Gastrocnemius medialis (tissue), 4 donors: ENCODE data around the gene C19orf44. TPM values are rescaled to one million over a fixed set of nuclear protein-coding genes. Genes with fewer than 3 reads are reported as not detected.
"Not testable (repeated sequence)": the region's sequence is repeated elsewhere in the genome, so short reads cannot be mapped to it uniquely, and the experiment has no call there.

Experiments
- ATAC-seq, 2 donors: fragments of 150-250 bp; one replicate each; pipeline ENCODE4 v1.9.1; 2016
- DNase-seq, 2 donors: peaks; one replicate each; pipeline ENCODE4 v3.0.0-alpha.2; 2019
- H3K27ac ChIP-seq, 4 donors: fragments of 200-600 bp; sonication (generic); 1 replicate in 1 of 4; 2 replicates in 3 of 4; pipeline ENCODE4 v1.5.1; 2016 to 2018; ENCODE audit warnings: mild to moderate bottlenecking in 2 of 4, moderate library complexity in 1 of 4
- H3K27me3 ChIP-seq, 3 donors: fragments of 200-600 bp; sonication (generic) in 2 of 3; 1 replicate in 1 of 3; 2 replicates in 2 of 3; pipeline versions ENCODE4 v1.5.1 to v1.6.0; 2016 to 2019; ENCODE audit warnings: mild to moderate bottlenecking in 1 of 3, moderate library complexity in 1 of 3
- H3K36me3 ChIP-seq, 2 donors: fragments of 200-600 bp; sonication (generic) in 1 of 2; one replicate each; pipeline ENCODE4 v1.5.1; 2017 to 2018
- H3K4me1 ChIP-seq, 2 donors: fragments of 200-600 bp; sonication (generic) in 1 of 2; one replicate each; pipeline ENCODE4 v1.5.1; 2016 to 2017; ENCODE audit warnings: mild to moderate bottlenecking in 2 of 2
- H3K4me3 ChIP-seq, 4 donors: fragments of 200-600 bp; sonication (generic) in 3 of 4; 1 replicate in 1 of 4; 2 replicates in 3 of 4; pipeline ENCODE4 v1.5.1; 2016 to 2019; ENCODE audit warnings: mild to moderate bottlenecking in 2 of 4
- H3K9me3 ChIP-seq, 3 donors: fragments of 200-600 bp; sonication (generic) in 2 of 3; 1 replicate in 1 of 3; 2 replicates in 2 of 3; pipeline ENCODE4 v1.5.1; 2016 to 2019
- POLR2A ChIP-seq, 2 donors: fragments of 450-650 bp; IDR thresholded peaks; one replicate each; pipeline ENCODE4 v1.6.1; 2017; ENCODE audit warnings: antibody characterized with exemption in 2 of 2, mild to moderate bottlenecking in 2 of 2, moderate library complexity in 2 of 2
- in situ Hi-C, 4 donors: fragments of 200-750 bp; cut with MboI; loops; one replicate each; pipeline versions ENCODE4 v1.15.0 to v1.8.0; 2017; ENCODE audit warnings: low sequenced_read_pairs in 4 of 4
- intact Hi-C: fragments of 100-400 bp; cut with DNase I; formaldehyde crosslinking; loops from one replicate; pipeline ENCODE4 v1.15.1; 2023; ENCODE audit warnings: low total_unique reads
- total RNA-seq, 4 donors: library from RNA; depleted of rRNA; stranded (reverse); fragments of >200 nt; gene quantifications; one replicate each; pipeline versions ENCODE4 v1.1.0 to v1.2.3, GENCODE V29; 2016
- TF ChIP-seq, protein P1 (sequence below), 5 experiments: fragments of 450-650 bp in 3 of 5; fragments of 200-600 bp in 2 of 5; sonication (generic) in 2 of 5; IDR thresholded peaks in 4 of 5; conservative IDR thresholded peaks in 1 of 5; 1 replicate in 4 of 5; 2 replicates in 1 of 5; pipeline ENCODE4 v1.5.1; 2016 to 2019; ENCODE audit warnings: antibody characterized with exemption in 5 of 5, mild to moderate bottlenecking in 3 of 5, moderate library complexity in 3 of 5

C19orf44 gene
- total RNA-seq, 4 donors from 2014 or later, result 4.1 to 7.1 (median 5.0) TPM

DNA sequence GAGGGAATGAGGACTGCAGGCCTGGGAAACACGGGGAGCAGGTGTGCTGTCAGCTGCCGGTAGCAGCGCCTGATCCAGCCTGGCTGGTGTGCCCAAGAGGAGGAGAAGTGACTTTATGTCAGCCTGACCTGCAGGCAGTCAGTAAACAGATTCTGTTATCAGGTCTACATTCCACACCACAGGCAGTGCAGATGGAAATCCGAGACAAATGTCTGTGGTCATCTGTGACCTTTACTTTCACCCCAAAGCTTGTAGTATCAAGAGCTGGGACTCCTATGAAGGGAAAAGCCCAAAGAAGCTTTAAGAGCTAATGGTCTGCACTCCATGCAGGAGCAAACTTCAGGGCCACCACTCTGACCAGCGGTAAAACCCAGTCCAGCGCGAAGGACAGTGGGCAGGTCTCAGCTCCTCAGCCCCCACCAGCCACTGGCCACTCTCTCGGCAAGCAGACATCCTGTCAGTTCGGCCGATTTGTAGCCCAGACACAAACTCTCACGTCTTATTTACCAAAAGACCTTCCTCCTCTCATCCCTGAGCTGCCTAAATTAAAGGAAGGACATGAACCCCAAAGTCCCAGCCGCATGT, 32.1 kb upstream of the C19orf44 start:
- peak; percentile 60 to 74 for TF ChIP-seq POLR2A (IDR thresholded peaks at IDR 0.05)
- TF ChIP-seq, protein P1, sequence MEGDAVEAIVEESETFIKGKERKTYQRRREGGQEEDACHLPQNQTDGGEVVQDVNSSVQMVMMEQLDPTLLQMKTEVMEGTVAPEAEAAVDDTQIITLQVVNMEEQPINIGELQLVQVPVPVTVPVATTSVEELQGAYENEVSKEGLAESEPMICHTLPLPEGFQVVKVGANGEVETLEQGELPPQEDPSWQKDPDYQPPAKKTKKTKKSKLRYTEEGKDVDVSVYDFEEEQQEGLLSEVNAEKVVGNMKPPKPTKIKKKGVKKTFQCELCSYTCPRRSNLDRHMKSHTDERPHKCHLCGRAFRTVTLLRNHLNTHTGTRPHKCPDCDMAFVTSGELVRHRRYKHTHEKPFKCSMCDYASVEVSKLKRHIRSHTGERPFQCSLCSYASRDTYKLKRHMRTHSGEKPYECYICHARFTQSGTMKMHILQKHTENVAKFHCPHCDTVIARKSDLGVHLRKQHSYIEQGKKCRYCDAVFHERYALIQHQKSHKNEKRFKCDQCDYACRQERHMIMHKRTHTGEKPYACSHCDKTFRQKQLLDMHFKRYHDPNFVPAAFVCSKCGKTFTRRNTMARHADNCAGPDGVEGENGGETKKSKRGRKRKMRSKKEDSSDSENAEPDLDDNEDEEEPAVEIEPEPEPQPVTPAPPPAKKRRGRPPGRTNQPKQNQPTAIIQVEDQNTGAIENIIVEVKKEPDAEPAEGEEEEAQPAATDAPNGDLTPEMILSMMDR (IDR thresholded peaks at IDR 0.05 in 4 of 5, conservative IDR thresholded peaks at IDR 0.05 in 1 of 5), result no peak
- Histone ChIP-seq H3K36me3 (no peaks in the 10 kb centered on the region), H3K4me3 (peak overlapping the region in 3 of 4 donors; percentile 8 to 20 (median 16)), H3K4me1 (peaks cover 89 to 92% of the 10 kb centered on the region in 2 donors), H3K27ac (peak overlapping the region; percentile 91 to 99 (median 96)), H3K27me3 (no peaks in the 10 kb centered on the region), H3K9me3 (no peaks in the 10 kb centered on the region)
- intact Hi-C loops (loop anchor here (2.0 to 10.0 kb wide), 3 partner anchors 17 to 1149 kb away; partner anchors contain the start of genes SMIM7 and TMEM38A), in situ Hi-C loops (loop anchor here in 2 of 4 donors (25.0 kb wide), 1 partner anchor 1573 kb away; no protein-coding TSS in a partner anchor)
- DNase-seq, result peak; percentile 85 to 90
- ATAC-seq, result peak; percentile 31 to 55

- H3K27ac ChIP-seq, result peak overlapping the region; percentile 91 to 99 (median 96)
- in situ Hi-C loops, result loop anchor here in 2 of 4 donors (25.0 kb wide), 1 partner anchor 1572 kb away; no protein-coding TSS in a partner anchor
- no peak overlapping the region for H3K4me3 ChIP-seq
- no peaks in the 10 kb centered on the region for H3K27me3 ChIP-seq
- DNase-seq (no peak), ATAC-seq (no peak)
- intact Hi-C loops, result loop anchor here (5.0 to 10.0 kb wide), 2 partner anchors 1150 to 1557 kb away; no protein-coding TSS in a partner anchor
- H3K9me3 ChIP-seq, result no peaks in the 10 kb centered on the region
- peaks cover 89 to 92% of the 10 kb centered on the region in 2 donors for H3K4me1 ChIP-seq
- H3K36me3 ChIP-seq, result no peaks in the 10 kb centered on the region
- TF ChIP-seq POLR2A (IDR thresholded peaks at IDR 0.05), result no peak
- TF ChIP-seq, protein P1 (IDR thresholded peaks at IDR 0.05 in 4 of 5, conservative IDR thresholded peaks at IDR 0.05 in 1 of 5), result no peak
Measured at GRCh38 chr19:16465239-16465638, 31.0 kb upstream of the C19orf44 start.

GRCh38 chr19:16466802-16467427, 29.3 kb upstream of the C19orf44 start:
- not testable (repeated sequence) for H3K27me3 ChIP-seq, H3K4me3 ChIP-seq, ATAC-seq, H3K9me3 ChIP-seq, H3K36me3 ChIP-seq, DNase-seq
- TF ChIP-seq POLR2A (IDR thresholded peaks at IDR 0.05), result peak; percentile 37 to 55
- in situ Hi-C loops (loop anchor here in 2 of 4 donors (25.0 kb wide), 1 partner anchor 1570 kb away; no protein-coding TSS in a partner anchor), intact Hi-C loops (loop anchor here (5.0 to 10.0 kb wide), 2 partner anchors 1152 to 1555 kb away; no protein-coding TSS in a partner anchor)
- H3K4me1 ChIP-seq, result peaks cover 85 to 88% of the 10 kb centered on the region in 2 donors
- H3K27ac ChIP-seq, result peak overlapping the region; percentile 91 to 99 (median 96)

DNA sequence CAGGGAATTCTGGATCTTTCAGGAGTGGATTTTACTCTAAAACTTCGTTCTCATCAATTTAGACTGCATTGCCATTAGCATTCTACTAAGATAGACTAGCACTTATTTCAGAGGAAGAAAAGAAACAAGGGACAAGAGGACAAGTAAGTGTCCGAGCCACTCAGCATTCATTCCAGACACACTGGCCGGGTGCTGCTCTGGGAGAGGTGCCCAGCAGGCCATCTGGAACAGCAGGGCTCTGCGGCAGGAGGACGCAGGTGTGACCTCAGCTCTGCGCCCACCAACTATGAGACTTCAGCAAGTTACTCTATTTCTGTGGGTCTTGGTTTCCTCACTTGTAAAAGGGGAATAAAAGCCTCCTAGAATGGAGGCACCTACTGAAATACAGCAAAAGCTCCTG, 28.6 kb upstream of the C19orf44 start:
- no peaks in the 10 kb centered on the region for H3K36me3 ChIP-seq
- DNase-seq (peak in 1 of 2 donors; percentile 74), ATAC-seq (no peak)
- no peak overlapping the region for H3K4me3 ChIP-seq
- no peaks in the 10 kb centered on the region for H3K9me3 ChIP-seq
- H3K27me3 ChIP-seq, result no peaks in the 10 kb centered on the region
- H3K27ac ChIP-seq, result peak overlapping the region; percentile 91 to 99 (median 96)
- in situ Hi-C loops (loop anchor here in 2 of 4 donors (25.0 kb wide), 1 partner anchor 1570 kb away; no protein-coding TSS in a partner anchor), intact Hi-C loops (loop anchor here (5.0 to 10.0 kb wide), 2 partner anchors 1153 to 1555 kb away; no protein-coding TSS in a partner anchor)
- TF ChIP-seq POLR2A (IDR thresholded peaks at IDR 0.05), result no peak
- TF ChIP-seq, protein P1 (IDR thresholded peaks at IDR 0.05 in 4 of 5, conservative IDR thresholded peaks at IDR 0.05 in 1 of 5), result no peak
- H3K4me1 ChIP-seq, result peaks cover 79 to 86% of the 10 kb centered on the region in 2 donors

DNA sequence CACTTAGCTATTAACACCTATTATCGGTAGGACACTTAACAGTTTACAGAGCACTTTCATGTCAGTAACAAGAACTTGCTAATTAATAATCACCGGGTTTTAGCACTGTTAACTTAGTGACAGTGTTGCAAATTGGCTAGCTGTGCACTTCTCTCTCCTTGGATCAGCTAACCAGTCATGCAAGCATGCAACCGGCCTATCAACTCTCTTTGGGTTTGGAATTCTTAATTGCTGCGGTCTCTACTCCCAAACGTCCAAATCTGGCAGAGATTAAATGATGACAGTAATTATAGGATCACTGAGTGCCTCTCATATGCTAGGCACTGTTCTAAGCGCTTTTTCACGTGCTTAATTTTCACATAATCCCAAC, 25.7 kb upstream of the C19orf44 start:
- peak overlapping the region; percentile 91 to 99 (median 96) for H3K27ac ChIP-seq

More for the DNA sequence above, 25.7 kb upstream of the C19orf44 start:
- DNase-seq, result no peak
- Histone ChIP-seq H3K36me3 (no peaks in the 10 kb centered on the region), H3K4me1 (peaks cover 51 to 61% of the 10 kb centered on the region in 2 donors), H3K27me3 (no peaks in the 10 kb centered on the region), H3K4me3 (peak overlapping the region; percentile 70 to 84 (median 77)), H3K9me3 (no peaks in the 10 kb centered on the region)
- in situ Hi-C loops (loop anchor here in 2 of 4 donors (25.0 kb wide), 1 partner anchor 1567 kb away; no protein-coding TSS in a partner anchor), intact Hi-C loops (loop anchor here (5.0 kb wide), 1 partner anchor 33 kb away; no protein-coding TSS in a partner anchor)
- ATAC-seq, result no peak
- TF ChIP-seq, protein P1 (IDR thresholded peaks at IDR 0.05 in 4 of 5, conservative IDR thresholded peaks at IDR 0.05 in 1 of 5), result no peak
- no peak for TF ChIP-seq POLR2A (IDR thresholded peaks at IDR 0.05)
